Gastroesophageal sphincter (tissue), 4 donors: Measurements from ENCODE around the gene CNN3. TPM values are rescaled to one million over a fixed set of nuclear protein-coding genes. Genes with fewer than 3 reads are reported as not detected.
A peak's percentile ranks its signal among the peaks of the same experiment; 100 is the strongest.

Experiments
- ATAC-seq: fragments of 150-250 bp; one replicate; pipeline ENCODE4 v1.9.1; 2016; ENCODE audit warnings: mild to moderate bottlenecking, moderate library complexity
- H3K27ac ChIP-seq, 4 donors: fragments of 200-600 bp; sonication (generic) in 3 of 4; 1 replicate in 3 of 4; 2 replicates in 1 of 4; pipeline ENCODE4 v1.5.1; 2016 to 2019
- H3K27me3 ChIP-seq: fragments of 200-600 bp; sonication (generic); one replicate; pipeline ENCODE4 v1.5.1; 2019
- H3K36me3 ChIP-seq, 2 donors: fragments of 200-600 bp; sonication (generic); one replicate each; pipeline ENCODE4 v1.5.1; 2019; ENCODE audit warnings: control low read depth in 1 of 2
- H3K4me1 ChIP-seq, 3 donors: fragments of 200-600 bp; sonication (generic); 1 replicate in 2 of 3; 2 replicates in 1 of 3; pipeline ENCODE4 v1.5.1; 2016 to 2019; ENCODE audit warnings: control low read depth in 2 of 3
- H3K4me3 ChIP-seq, 2 donors: fragments of 200-600 bp; sonication (generic); one replicate each; pipeline ENCODE4 v1.5.1; 2019; ENCODE audit warnings: mild to moderate bottlenecking in 1 of 2, moderate library complexity in 1 of 2
- H3K9me3 ChIP-seq, 3 donors: fragments of 200-600 bp; sonication (generic); one replicate each; pipeline ENCODE4 v1.5.1; 2017 to 2019; ENCODE audit warnings: control low read depth in 2 of 3
- CTCF ChIP-seq, 4 experiments: fragments of 200-600 bp in 2 of 4; fragments of 450-650 bp in 2 of 4; sonication (generic) in 1 of 4; IDR thresholded peaks; one replicate each; pipeline ENCODE4 v1.5.1; 2017 to 2019; ENCODE audit warnings: antibody characterized with exemption in 4 of 4, mild to moderate bottlenecking in 2 of 4, moderate library complexity in 2 of 4
- EP300 ChIP-seq: sonication (generic); formaldehyde crosslinking; IDR thresholded peaks from one replicate; pipeline ENCODE4 v1.6.1; 2017; ENCODE audit warnings: antibody characterized with exemption, mild to moderate bottlenecking
- POLR2A ChIP-seq, 2 donors: fragments of 450-650 bp; IDR thresholded peaks; one replicate each; pipeline ENCODE4 v1.6.1; 2017; ENCODE audit warnings: antibody characterized with exemption in 2 of 2, mild to moderate bottlenecking in 2 of 2, moderate library complexity in 1 of 2
- POLR2AphosphoS5 ChIP-seq: sonication (generic); formaldehyde crosslinking; IDR thresholded peaks from one replicate; pipeline ENCODE4 v1.6.1; 2017; ENCODE audit warnings: antibody characterized with exemption
- WGBS, 2 donors: methylation state at CpG; one replicate each; pipeline ENCODE4 v1.1.5; 2018; ENCODE audit warnings: low coverage in 1 of 2; 5-methylcytosine and 5-hydroxymethylcytosine counted together
- total RNA-seq, 4 donors: library from RNA; depleted of rRNA; stranded (reverse); fragments of >200 nt; gene quantifications; one replicate each; pipeline ENCODE4 v1.1.0, GENCODE V29; 2016

CNN3 gene
- total RNA-seq, 4 donors from 2014 or later: 145 to 292 (median 217) TPM

- TF ChIP-seq POLR2AphosphoS5 (peak; percentile 16), CTCF (IDR thresholded peaks at IDR 0.05) (peak in 1 of 4 experiments; percentile 3), EP300 (no peak)
- H3K36me3 ChIP-seq: peaks cover 0 to 9% of the 10 kb centered on the region in 2 donors
- no peak for ATAC-seq
- peak overlapping the region; percentile 68 to 92 for H3K4me3 ChIP-seq
- peak overlapping the region; percentile 93 to 100 (median 97) for H3K27ac ChIP-seq
- no peaks in the 10 kb centered on the region for H3K9me3 ChIP-seq
- 12 to 20% methylated on average over 8 to 18 of the region's 40 CpGs for WGBS, 2 donors
- H3K27me3 ChIP-seq: no peaks in the 10 kb centered on the region
- peaks cover 12 to 64% (median 21%) of the 10 kb centered on the region in 3 donors for H3K4me1 ChIP-seq
These were observed 680 bp upstream of the CNN3 start for GRCh38 chr1:94927405-94928175.

GRCh38 chr1:94926126-94926914 is 590 bp downstream of the CNN3 start:
- WGBS, 2 donors: no CpG with 5 or more reads among the region's 78 CpGs
- Histone ChIP-seq H3K27me3 (no peaks in the 10 kb centered on the region), H3K4me1 (peaks cover 13 to 77% (median 28%) of the 10 kb centered on the region in 3 donors), H3K27ac (peak overlapping the region; percentile 93 to 100 (median 97)), H3K36me3 (no peaks in the 10 kb centered on the region), H3K4me3 (peak overlapping the region; percentile 68 to 92), H3K9me3 (no peaks in the 10 kb centered on the region)
- ATAC-seq: peak; percentile 56
- TF ChIP-seq EP300 (no peak), CTCF (IDR thresholded peaks at IDR 0.05) (peak in 3 of 4 experiments; percentile 56 to 76 (median 67)), POLR2AphosphoS5 (no peak), POLR2A (IDR thresholded peaks at IDR 0.05) (peak; percentile 39 to 58)

- WGBS, 2 donors: 1% methylated on average over 13 to 15 of the region's 23 CpGs
- peak overlapping the region; percentile 93 to 100 (median 97) for H3K27ac ChIP-seq
- H3K4me3 ChIP-seq: peak overlapping the region; percentile 68 to 92
- no peaks in the 10 kb centered on the region for H3K27me3 ChIP-seq
- peaks cover 13 to 79% (median 28%) of the 10 kb centered on the region in 3 donors for H3K4me1 ChIP-seq
- H3K9me3 ChIP-seq: no peaks in the 10 kb centered on the region
- ATAC-seq: peak; percentile 26
- no peaks in the 10 kb centered on the region for H3K36me3 ChIP-seq
- peak; percentile 27 to 54 for TF ChIP-seq POLR2A (IDR thresholded peaks at IDR 0.05)
- TF ChIP-seq CTCF (IDR thresholded peaks at IDR 0.05): peak in 2 of 4 experiments; percentile 24 to 54
- peak; percentile 83 for TF ChIP-seq POLR2AphosphoS5
- TF ChIP-seq EP300: no peak
These were observed 1.3 kb downstream of the CNN3 start for GRCh38 chr1:94925561-94926125.

GRCh38 chr1:94925004-94925403 is 1.9 kb downstream of the CNN3 start:
- Histone ChIP-seq H3K4me1 (peaks cover 15 to 79% (median 29%) of the 10 kb centered on the region in 3 donors), H3K36me3 (no peaks in the 10 kb centered on the region), H3K27me3 (no peaks in the 10 kb centered on the region), H3K9me3 (no peaks in the 10 kb centered on the region), H3K27ac (peak overlapping the region; percentile 93 to 100 (median 97)), H3K4me3 (peak overlapping the region; percentile 68 to 92)
- WGBS, 2 donors: 0% methylated on average over 2 of the region's 2 CpGs
- TF ChIP-seq CTCF (IDR thresholded peaks at IDR 0.05) (no peak), POLR2AphosphoS5 (peak; percentile 39), EP300 (no peak)
- no peak for ATAC-seq
